ENCODE data around the gene SERPINH1. TPM values are rescaled to one million over a fixed set of nuclear protein-coding genes. Genes with fewer than 3 reads are reported as not detected.

The SERPINH1 gene
- total RNA-seq, 1 donor from 2014 or later, result 875 TPM

GRCh38 chr11:75593286-75593915, 31.3 kb downstream of the SERPINH1 start:
- no peak for DNase-seq (ENCODE audit: extremely low read depth, low read depth, low spot score)

- DNase-seq (ENCODE audit: extremely low read depth, low read depth, low spot score), result no peak
Measured at GRCh38 chr11:75594211-75594610, 32.2 kb downstream of the SERPINH1 start.

GRCh38 chr11:75595429-75595828, 33.4 kb downstream of the SERPINH1 start:
- DNase-seq (ENCODE audit: extremely low read depth, low read depth, low spot score), result no peak

- DNase-seq (ENCODE audit: extremely low read depth, low read depth, low spot score), result no peak
Measured at GRCh38 chr11:75596914-75597313, 34.9 kb downstream of the SERPINH1 start.

GRCh38 chr11:75597636-75598035, 35.6 kb downstream of the SERPINH1 start:
- DNase-seq (ENCODE audit: extremely low read depth, low read depth, low spot score), result no peak

GRCh38 chr11:75598264-75598663, 36.2 kb downstream of the SERPINH1 start:
- DNase-seq (ENCODE audit: extremely low read depth, low read depth, low spot score), result no peak

- no peak for DNase-seq (ENCODE audit: extremely low read depth, low read depth, low spot score)
Measured at GRCh38 chr11:75598900-75599299, 36.8 kb downstream of the SERPINH1 start.

- DNase-seq (ENCODE audit: extremely low read depth, low read depth, low spot score), result no peak
Measured at GRCh38 chr11:75600356-75600755, 38.3 kb downstream of the SERPINH1 start.

- DNase-seq (ENCODE audit: extremely low read depth, low read depth, low spot score), result no peak
Measured at GRCh38 chr11:75601494-75601893, 39.4 kb downstream of the SERPINH1 start.

- no peak for DNase-seq (ENCODE audit: extremely low read depth, low read depth, low spot score)
Measured at GRCh38 chr11:75602951-75603350, 40.9 kb downstream of the SERPINH1 start.

GRCh38 chr11:75603791-75604736, 42.0 kb downstream of the SERPINH1 start:
- DNase-seq (ENCODE audit: extremely low read depth, low read depth, low spot score), result peak; percentile 69

- DNase-seq (ENCODE audit: extremely low read depth, low read depth, low spot score), result no peak
Measured at GRCh38 chr11:75606099-75606498, 44.0 kb downstream of the SERPINH1 start.

GRCh38 chr11:75611823-75612222, 49.8 kb downstream of the SERPINH1 start:
- no peak for DNase-seq (ENCODE audit: extremely low read depth, low read depth, low spot score)

- DNase-seq (ENCODE audit: extremely low read depth, low read depth, low spot score), result no peak
Measured at GRCh38 chr11:75615751-75616150, 53.7 kb downstream of the SERPINH1 start.

GRCh38 chr11:75616281-75616680, 54.2 kb downstream of the SERPINH1 start:
- no peak for DNase-seq (ENCODE audit: extremely low read depth, low read depth, low spot score)

Other genes with a start within 250 kb of the SERPINH1 start
- 142 and 224 TPM in 2 replicates for gene ARRB1, start 210.6 kb upstream of the SERPINH1 start, total RNA-seq
- 1,563 and 2,693 TPM in 2 replicates for gene RPS3, start 162.7 kb upstream of the SERPINH1 start, total RNA-seq
- gene KLHL35, start 129.1 kb upstream of the SERPINH1 start, total RNA-seq, result 2.3 and 4.7 TPM in 2 replicates
- 34.6 and 90.1 TPM in 2 replicates for gene GDPD5, start 36.3 kb upstream of the SERPINH1 start, total RNA-seq
- 1.4 and 1.5 TPM in 2 replicates for gene MAP6, start 106.8 kb downstream of the SERPINH1 start, total RNA-seq
- not detected in 2 replicates for gene MOGAT2, start 155.6 kb downstream of the SERPINH1 start, total RNA-seq
- 0.88 and 3.0 TPM in 2 replicates for gene DGAT2, start 206.5 kb downstream of the SERPINH1 start, total RNA-seq